SU-DHL-6 (cell line): ENCODE results near the gene PIN1.

Experiments used
- EZH2phosphoT487 ChIP-seq: fragments of 200-600 bp; sonication (generic), shearing (Covaris generic); conservative IDR thresholded peaks from 2 replicates; pipeline ENCODE4 v1.6.1; 2018; ENCODE audit warnings: mild to moderate bottlenecking, antibody characterized with exemption, low read length, moderate library complexity, mixed read lengths
- TF ChIP-seq, protein P1 (sequence below): fragments of 200-600 bp; sonication (generic); IDR thresholded peaks from one replicate; pipeline ENCODE4 v1.5.1; 2017; ENCODE audit warnings: antibody characterized with exemption, mild to moderate bottlenecking, low read length, moderate library complexity; ENCODE audit not compliant: insufficient read depth, poor library complexity, severe bottlenecking

DNA sequence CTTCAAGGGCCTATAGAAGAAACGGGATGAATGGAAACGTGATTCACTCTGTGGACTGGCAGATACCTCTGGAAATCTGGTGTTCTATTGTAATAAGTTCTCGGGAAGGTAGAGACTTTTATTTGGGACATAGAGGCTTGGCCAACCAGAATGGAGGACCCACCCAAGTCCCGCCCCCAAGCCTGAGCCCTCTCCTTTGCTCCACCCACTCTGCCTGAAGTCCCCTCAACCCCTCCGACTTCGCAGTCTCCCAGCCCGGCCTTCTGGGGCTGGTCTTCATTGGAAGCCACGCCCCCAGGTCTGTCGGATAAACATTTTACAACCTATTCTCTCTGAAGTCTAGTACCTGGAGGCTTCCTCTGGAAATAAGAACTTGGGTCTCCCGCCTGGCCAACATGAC lies 33.1 kb upstream of the PIN1 start:
- TF ChIP-seq, protein P1, sequence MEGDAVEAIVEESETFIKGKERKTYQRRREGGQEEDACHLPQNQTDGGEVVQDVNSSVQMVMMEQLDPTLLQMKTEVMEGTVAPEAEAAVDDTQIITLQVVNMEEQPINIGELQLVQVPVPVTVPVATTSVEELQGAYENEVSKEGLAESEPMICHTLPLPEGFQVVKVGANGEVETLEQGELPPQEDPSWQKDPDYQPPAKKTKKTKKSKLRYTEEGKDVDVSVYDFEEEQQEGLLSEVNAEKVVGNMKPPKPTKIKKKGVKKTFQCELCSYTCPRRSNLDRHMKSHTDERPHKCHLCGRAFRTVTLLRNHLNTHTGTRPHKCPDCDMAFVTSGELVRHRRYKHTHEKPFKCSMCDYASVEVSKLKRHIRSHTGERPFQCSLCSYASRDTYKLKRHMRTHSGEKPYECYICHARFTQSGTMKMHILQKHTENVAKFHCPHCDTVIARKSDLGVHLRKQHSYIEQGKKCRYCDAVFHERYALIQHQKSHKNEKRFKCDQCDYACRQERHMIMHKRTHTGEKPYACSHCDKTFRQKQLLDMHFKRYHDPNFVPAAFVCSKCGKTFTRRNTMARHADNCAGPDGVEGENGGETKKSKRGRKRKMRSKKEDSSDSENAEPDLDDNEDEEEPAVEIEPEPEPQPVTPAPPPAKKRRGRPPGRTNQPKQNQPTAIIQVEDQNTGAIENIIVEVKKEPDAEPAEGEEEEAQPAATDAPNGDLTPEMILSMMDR, result no peak
- no peak for TF ChIP-seq EZH2phosphoT487
